ENCODE data around the gene STK39. TPM values are rescaled to one million over a fixed set of nuclear protein-coding genes. Genes with fewer than 3 reads are reported as not detected.

The STK39 gene
- total and polyA plus RNA-seq, 2 donors (not counting 1 experiment from before 2014, with no cell fraction given): 2.3 to 14.6 TPM

GRCh38 chr2:168181825-168182224, 65.6 kb downstream of the STK39 start:
- no peak overlapping the region for H2AFZ ChIP-seq (ENCODE audit: insufficient read depth, low read depth, low read length, poor library complexity, severe bottlenecking)
- 97% methylated on average over 3 of the region's 4 CpGs for WGBS (ENCODE audit: insufficient coverage)

GRCh38 chr2:168180914-168181313, 66.5 kb downstream of the STK39 start:
- Mint-ChIP-seq H3K4me3 (no peak overlapping the region), H3K27me3 (no peaks in the 10 kb centered on the region), H3K9me3 (ENCODE audit: insufficient read depth) (no peaks in the 10 kb centered on the region), H3K4me1 (peaks cover 21% of the 10 kb centered on the region), H3K27ac (no peak overlapping the region)
- Histone ChIP-seq H3K4me2 (replicated peaks; ENCODE audit: low read depth, low read length, poor library complexity, severe bottlenecking) (no peak overlapping the region), H3K4me3 (ENCODE audit: control extremely low read depth in 1 of 5, extremely low read depth in 1 of 5, insufficient read depth in 1 of 5, low read depth in 2 of 5, low read length in 4 of 5) (no peak overlapping the region), H3K9ac (ENCODE audit: low read length) (no peak overlapping the region), H3K27ac (ENCODE audit: low read length in 2 of 2) (no peak overlapping the region), H4K20me1 (ENCODE audit: control insufficient read depth, insufficient read depth, low read length, poor library complexity, severe bottlenecking) (no peaks in the 10 kb centered on the region), H3K27me3 (replicated peaks in 1 of 4; ENCODE audit: control extremely low read depth in 1 of 4, control insufficient read depth in 3 of 4, insufficient read depth in 4 of 4, low read length in 3 of 4) (no peaks in the 10 kb centered on the region), H2AFZ (ENCODE audit: insufficient read depth, low read depth, low read length, poor library complexity, severe bottlenecking) (no peak overlapping the region), H3K36me3 (replicated peaks in 1 of 2; ENCODE audit: control extremely low read depth in 1 of 2, control insufficient read depth in 1 of 2, extremely low read depth in 1 of 2, insufficient read depth in 2 of 2, low read length in 1 of 2) (no peaks in the 10 kb centered on the region), H3K4me1 (ENCODE audit: control insufficient read depth in 2 of 2, insufficient read depth in 2 of 2, low read length in 2 of 2) (peaks cover 5 to 16% of the 10 kb centered on the region in 2 donors), H3K79me2 (ENCODE audit: control insufficient read depth, insufficient read depth, low read length) (peaks cover 10% of the 10 kb centered on the region), H3K9me3 (ENCODE audit: control extremely low read depth in 1 of 3, control insufficient read depth in 2 of 3, insufficient read depth in 1 of 3, low read length in 2 of 3) (no peaks in the 10 kb centered on the region)
- no peak for DNase-seq
- ATAC-seq (ENCODE audit: low read depth): no peak
- intact Hi-C loops (cut with micrococcal nuclease): no loop called here
- CTCF ChIA-PET: no interaction called here
- no peak for TF ChIP-seq EZH2 (IDR thresholded peaks at IDR 0.05; ENCODE audit: borderline replicate concordance, insufficient read depth, low read depth, low read length, poor library complexity, severe bottlenecking)
- TF ChIP-seq CTCF (IDR thresholded peaks at IDR 0.05): no peak
- POLR2A ChIA-PET: no interaction called here
- WGBS (ENCODE audit: insufficient coverage): no CpG with 5 or more reads among the region's 3 CpGs

More at GRCh38 chr2:168181825-168182224, 65.6 kb downstream of the STK39 start:
- DNase-seq: no peak
- Histone ChIP-seq H3K9ac (ENCODE audit: low read length) (no peak overlapping the region), H3K9me3 (ENCODE audit: control extremely low read depth in 1 of 3, control insufficient read depth in 2 of 3, insufficient read depth in 1 of 3, low read length in 2 of 3) (no peaks in the 10 kb centered on the region), H3K4me3 (ENCODE audit: control extremely low read depth in 1 of 5, extremely low read depth in 1 of 5, insufficient read depth in 1 of 5, low read depth in 2 of 5, low read length in 4 of 5) (no peak overlapping the region), H3K36me3 (replicated peaks in 1 of 2; ENCODE audit: control extremely low read depth in 1 of 2, control insufficient read depth in 1 of 2, extremely low read depth in 1 of 2, insufficient read depth in 2 of 2, low read length in 1 of 2) (no peaks in the 10 kb centered on the region), H3K27me3 (replicated peaks in 1 of 4; ENCODE audit: control extremely low read depth in 1 of 4, control insufficient read depth in 3 of 4, insufficient read depth in 4 of 4, low read length in 3 of 4) (no peaks in the 10 kb centered on the region), H3K4me2 (replicated peaks; ENCODE audit: low read depth, low read length, poor library complexity, severe bottlenecking) (no peak overlapping the region), H3K27ac (ENCODE audit: low read length in 2 of 2) (no peak overlapping the region), H3K79me2 (ENCODE audit: control insufficient read depth, insufficient read depth, low read length) (peaks cover 6% of the 10 kb centered on the region), H4K20me1 (ENCODE audit: control insufficient read depth, insufficient read depth, low read length, poor library complexity, severe bottlenecking) (no peaks in the 10 kb centered on the region), H3K4me1 (ENCODE audit: control insufficient read depth in 2 of 2, insufficient read depth in 2 of 2, low read length in 2 of 2) (peaks cover 5 to 9% of the 10 kb centered on the region in 2 donors)
- no peak for ATAC-seq (ENCODE audit: low read depth)
- POLR2A ChIA-PET: no interaction called here
- no peak for TF ChIP-seq EZH2 (IDR thresholded peaks at IDR 0.05; ENCODE audit: borderline replicate concordance, insufficient read depth, low read depth, low read length, poor library complexity, severe bottlenecking)
- no peak for TF ChIP-seq CTCF (IDR thresholded peaks at IDR 0.05)
- H3K9me3 Mint-ChIP-seq (ENCODE audit: insufficient read depth): no peaks in the 10 kb centered on the region
- no peaks in the 10 kb centered on the region for H3K27me3 Mint-ChIP-seq
- CTCF ChIA-PET: no interaction called here
- no peak overlapping the region for H3K4me3 Mint-ChIP-seq
- no peak overlapping the region for H3K27ac Mint-ChIP-seq
- peaks cover 13% of the 10 kb centered on the region for H3K4me1 Mint-ChIP-seq
- intact Hi-C loops (cut with micrococcal nuclease): no loop called here

Measured in B cell (primary cell).